Heart left ventricle (tissue), 13 donors: ENCODE data around the gene TSC1.

Source experiments
- POLR2A ChIP-seq, 2 donors: fragments of 450-650 bp; IDR thresholded peaks; one replicate each; pipeline ENCODE4 v1.6.1; 2017; ENCODE audit warnings: antibody characterized with exemption in 2 of 2, mild to moderate bottlenecking in 2 of 2, moderate library complexity in 2 of 2
- TF ChIP-seq, protein P1 (sequence below), 12 donors: fragments of 200-600 bp; sonication (generic) in 4 of 12; IDR thresholded peaks; one replicate each; pipeline versions ENCODE4 v1.5.0 to v1.8.0; 2018 to 2022; ENCODE audit warnings: antibody characterized with exemption in 12 of 12, mild to moderate bottlenecking in 5 of 12
- donor health status: ischemic (EF 13 %, LVEDD 7.1; RV severe dilation, severe dysfunction).
- donor health status: DM: no; HTN: yes; CAD: no.
- donor health status: DM: no; HTN: no; CAD: no.
- donor health status: ischemic (EF 25% LVEDD 6.9; RV normal size, moderate dysfunction).
- donor health status: ischemic (EF 25% LVEDD 5.7; RV mildly dilated, moderate dysfunction).
- donor health status: ischemic (EF 35%, LVEDD 5.7; RV mildly dilated, moderate dysfunction).
- donor health status: nonischemic (EF 11% LVEDD 7.7; RV severe dilation, severe dysfunction).
- donor health status: DM: yes; HTN: yes; CAD: no.
- donor health status: PGD.
- donor health status: ischemic (EF 29% LVEDD 5.4; RV normal size, mild dysfunction).
- donor health status: nonischemic (EF 23%, LVEDD 6.1; RV moderate dilation, normal function).

DNA sequence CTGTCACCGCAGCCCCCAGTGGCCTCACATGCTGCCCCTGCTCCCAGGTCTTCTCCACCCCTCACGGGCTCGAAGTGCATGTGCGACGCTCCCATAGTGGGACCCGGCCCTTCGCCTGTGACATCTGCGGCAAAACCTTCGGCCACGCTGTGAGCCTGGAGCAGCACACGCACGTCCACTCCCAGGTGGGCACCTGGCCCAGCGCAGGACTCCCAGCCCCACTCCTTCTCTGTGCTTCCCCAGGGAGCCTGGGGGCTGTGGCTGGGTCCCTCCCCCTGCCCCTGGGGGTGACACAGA, 44.5 kb upstream of the TSC1 start:
- TF ChIP-seq, protein P1, sequence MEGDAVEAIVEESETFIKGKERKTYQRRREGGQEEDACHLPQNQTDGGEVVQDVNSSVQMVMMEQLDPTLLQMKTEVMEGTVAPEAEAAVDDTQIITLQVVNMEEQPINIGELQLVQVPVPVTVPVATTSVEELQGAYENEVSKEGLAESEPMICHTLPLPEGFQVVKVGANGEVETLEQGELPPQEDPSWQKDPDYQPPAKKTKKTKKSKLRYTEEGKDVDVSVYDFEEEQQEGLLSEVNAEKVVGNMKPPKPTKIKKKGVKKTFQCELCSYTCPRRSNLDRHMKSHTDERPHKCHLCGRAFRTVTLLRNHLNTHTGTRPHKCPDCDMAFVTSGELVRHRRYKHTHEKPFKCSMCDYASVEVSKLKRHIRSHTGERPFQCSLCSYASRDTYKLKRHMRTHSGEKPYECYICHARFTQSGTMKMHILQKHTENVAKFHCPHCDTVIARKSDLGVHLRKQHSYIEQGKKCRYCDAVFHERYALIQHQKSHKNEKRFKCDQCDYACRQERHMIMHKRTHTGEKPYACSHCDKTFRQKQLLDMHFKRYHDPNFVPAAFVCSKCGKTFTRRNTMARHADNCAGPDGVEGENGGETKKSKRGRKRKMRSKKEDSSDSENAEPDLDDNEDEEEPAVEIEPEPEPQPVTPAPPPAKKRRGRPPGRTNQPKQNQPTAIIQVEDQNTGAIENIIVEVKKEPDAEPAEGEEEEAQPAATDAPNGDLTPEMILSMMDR (IDR thresholded peaks at IDR 0.05): no peak
- TF ChIP-seq POLR2A (IDR thresholded peaks at IDR 0.05): no peak
